Measurements from ENCODE around the gene AK9.
"Not testable (repeated sequence)": the region's sequence is repeated elsewhere in the genome, so short reads cannot be mapped to it uniquely, and the experiment has no call there.

Gene AK9

DNA sequence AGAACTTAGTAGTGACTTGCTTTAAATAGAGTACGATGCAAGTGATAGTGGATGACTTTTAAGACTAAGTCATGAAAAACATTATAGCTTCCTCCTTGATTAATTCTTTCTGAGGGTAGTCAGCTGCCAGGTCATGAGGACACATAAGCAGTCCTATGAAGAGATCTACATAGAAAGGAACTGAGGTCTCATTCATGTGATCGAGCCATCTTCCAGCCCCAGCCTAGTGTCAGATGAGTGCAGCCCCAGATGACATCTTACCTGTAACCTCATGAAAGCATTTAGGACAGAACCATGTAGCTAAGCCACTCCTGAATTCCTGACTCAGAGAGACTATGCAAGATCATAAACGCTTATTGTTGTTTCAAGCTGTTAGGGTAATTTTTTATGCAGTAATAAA lies 67.7 kb downstream of the AK9 start:
- no peak for DNase-seq

- no peak for DNase-seq
These were observed 78.7 kb downstream of the AK9 start for GRCh38 chr6:109612268-109612667.

GRCh38 chr6:109611502-109611901 lies 79.5 kb downstream of the AK9 start:
- DNase-seq: no peak

GRCh38 chr6:109610590-109610989 lies 80.4 kb downstream of the AK9 start:
- no peak for DNase-seq

GRCh38 chr6:109609737-109610136 lies 81.3 kb downstream of the AK9 start:
- no peak for DNase-seq

- DNase-seq: no peak
These were observed 84.6 kb downstream of the AK9 start for GRCh38 chr6:109606359-109606758.

- DNase-seq: peak in 1 of 2 donors; percentile 11
These were observed 95.0 kb downstream of the AK9 start for GRCh38 chr6:109595998-109596397.

DNA sequence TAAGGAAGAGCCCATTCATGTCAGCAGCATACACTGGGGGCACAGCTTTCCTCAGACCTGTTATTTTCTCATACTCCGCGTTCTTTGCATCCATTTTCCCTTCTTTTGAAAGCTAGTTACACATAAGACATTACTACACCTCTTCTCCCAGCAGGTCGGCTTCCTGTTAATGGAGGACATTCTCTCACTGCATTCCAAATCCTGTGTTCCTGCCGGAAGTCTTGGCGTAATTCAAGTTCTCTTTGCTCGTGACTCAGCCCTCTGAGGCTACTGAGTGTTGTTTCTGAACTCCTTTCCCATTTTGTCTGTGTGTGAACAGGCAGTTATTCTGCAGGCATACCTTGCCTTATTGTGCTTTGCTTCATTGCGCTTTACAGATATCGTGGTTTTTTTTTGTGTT lies 110.5 kb downstream of the AK9 start:
- no peak for DNase-seq

- DNase-seq: no peak
These were observed 111.6 kb downstream of the AK9 start for GRCh38 chr6:109579361-109579760.

DNA sequence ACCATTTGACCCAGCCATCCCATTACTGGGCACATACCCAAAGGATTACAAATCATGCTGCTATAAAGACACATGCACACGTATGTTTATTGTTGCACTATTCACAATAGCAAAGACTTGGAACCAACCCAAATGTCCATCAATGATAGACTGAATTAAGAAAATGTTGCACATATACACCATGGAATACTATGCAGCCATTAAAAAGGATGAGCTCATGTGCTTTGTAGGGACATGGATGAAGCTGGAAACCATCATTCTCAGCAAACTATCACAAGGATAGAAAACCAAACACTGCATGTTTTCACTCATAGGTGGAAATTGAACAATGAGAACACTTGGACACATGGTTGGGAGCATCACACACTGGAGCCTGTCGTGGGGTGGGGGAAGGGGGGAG lies 121.1 kb downstream of the AK9 start:
- not testable (repeated sequence) for DNase-seq

GRCh38 chr6:109561844-109562243 lies 129.2 kb downstream of the AK9 start:
- DNase-seq: no peak

GRCh38 chr6:109531446-109531845 lies 159.6 kb downstream of the AK9 start:
- DNase-seq: no peak

GRCh38 chr6:109527989-109528388 lies 163.0 kb downstream of the AK9 start:
- no peak for DNase-seq

DNA sequence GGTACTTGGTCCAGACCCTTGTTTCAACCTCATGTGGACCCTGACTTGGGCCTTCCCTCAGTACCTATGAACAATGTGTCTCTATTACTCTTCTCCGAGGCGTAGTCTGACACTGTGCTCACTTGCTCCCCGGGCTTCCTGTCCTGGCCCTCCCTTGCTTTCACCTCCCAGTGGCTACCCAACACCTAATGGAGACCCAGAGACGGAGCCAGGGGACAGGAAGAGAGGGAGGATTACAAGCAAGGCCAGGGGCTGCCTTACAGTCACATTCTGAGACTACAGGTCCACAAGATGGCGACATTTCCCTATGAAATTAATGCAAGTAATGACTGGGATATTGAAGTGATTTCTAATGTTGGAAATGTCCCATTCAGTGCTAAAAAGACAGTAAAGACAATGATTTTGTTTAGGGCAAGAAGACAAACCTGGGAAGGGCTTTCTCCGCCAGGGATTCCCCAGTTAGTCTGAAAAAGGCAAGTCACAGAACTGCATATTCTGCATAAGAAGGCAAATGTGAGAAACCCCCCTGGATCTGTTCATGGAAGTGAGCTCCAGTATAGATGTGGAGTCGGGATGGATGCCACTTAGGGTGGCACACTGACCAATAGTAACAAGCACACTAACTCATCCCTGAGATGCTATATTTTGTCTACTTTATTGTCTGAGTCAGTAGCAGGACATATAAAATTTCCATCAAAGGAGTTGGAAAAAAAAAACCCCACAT lies 163.9 kb downstream of the AK9 start:
- DNase-seq: peak; percentile 45 to 71

DNA sequence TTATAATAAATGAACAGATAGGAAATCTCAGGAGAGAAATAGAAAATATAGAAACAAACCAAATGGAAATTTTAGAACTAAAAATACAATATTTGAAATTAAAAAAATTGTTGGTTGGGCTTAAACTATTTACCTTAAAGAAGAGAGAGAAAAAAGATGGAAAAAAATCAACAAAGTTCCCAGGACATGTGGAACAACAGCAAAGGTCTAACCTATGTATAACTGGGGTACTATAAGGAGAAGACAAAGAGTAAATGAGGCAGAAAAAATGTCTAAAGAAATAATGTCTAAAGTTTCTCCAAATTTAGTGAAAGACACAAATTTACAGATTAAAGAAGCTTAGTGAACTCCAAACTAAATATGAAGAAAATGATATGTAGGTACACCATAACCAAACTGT lies 166.9 kb downstream of the AK9 start:
- no peak for DNase-seq

GRCh38 chr6:109523478-109523877 lies 167.5 kb downstream of the AK9 start:
- no peak for DNase-seq

DNA sequence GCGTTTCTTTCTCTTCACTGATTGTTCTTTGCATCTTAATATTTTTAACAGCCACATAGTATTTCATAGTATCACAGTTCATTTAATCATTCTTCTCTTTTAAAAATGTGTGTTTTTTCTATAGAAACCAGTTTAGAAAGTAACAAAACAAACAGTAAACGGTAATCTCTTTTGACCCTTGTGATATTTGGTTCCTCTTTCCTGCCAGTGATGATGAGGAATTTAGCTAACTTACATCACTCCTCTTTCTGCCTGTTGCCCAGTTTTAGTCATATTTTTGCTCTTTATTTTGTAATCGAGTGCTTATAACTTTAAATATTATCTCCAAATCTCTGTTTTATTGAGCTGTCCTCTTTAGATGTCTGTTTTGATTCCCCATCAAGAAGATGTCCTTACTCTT lies 169.9 kb downstream of the AK9 start:
- DNase-seq: no peak

DNA sequence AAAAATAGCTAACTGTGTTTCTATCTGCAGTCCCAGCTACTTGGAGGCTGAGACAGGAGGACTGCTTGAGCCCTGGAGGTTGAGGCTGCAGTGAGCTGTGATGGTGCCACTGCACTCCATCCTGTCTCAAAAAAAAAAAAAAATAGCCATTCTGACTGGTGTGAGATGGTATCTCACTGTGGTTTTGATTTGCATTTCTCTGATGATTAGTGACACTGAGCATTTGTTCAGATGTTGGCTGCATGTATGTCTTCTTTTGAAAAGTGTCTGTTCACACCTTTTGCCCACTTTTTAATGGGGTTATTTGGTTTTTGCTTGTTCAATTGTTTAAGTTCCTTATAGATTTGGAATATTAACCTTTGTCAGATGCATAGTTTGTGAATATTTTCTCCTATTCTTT lies 171.4 kb downstream of the AK9 start:
- DNase-seq: not testable (repeated sequence)

DNA sequence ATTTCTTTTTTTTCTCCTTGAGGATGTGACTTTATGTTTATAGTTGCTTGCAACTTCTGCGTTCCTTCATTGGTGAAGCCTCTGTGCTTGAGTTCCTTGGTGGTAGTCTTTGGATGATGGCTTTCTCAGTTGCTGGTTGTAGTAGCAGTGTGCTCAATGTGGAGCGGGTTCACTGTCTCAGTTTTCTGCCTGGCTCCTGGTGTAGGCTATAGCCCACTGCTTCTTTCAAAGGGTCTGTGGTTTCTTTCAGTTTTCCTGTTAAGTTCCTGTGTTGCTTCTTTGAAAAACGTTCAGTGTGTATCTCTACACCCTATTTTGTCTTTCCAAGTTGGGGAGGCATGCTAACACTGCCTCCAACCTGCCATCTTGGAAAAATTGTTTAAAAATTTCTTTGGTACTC lies 174.1 kb downstream of the AK9 start:
- DNase-seq: peak in 1 of 2 donors; percentile 13

DNA sequence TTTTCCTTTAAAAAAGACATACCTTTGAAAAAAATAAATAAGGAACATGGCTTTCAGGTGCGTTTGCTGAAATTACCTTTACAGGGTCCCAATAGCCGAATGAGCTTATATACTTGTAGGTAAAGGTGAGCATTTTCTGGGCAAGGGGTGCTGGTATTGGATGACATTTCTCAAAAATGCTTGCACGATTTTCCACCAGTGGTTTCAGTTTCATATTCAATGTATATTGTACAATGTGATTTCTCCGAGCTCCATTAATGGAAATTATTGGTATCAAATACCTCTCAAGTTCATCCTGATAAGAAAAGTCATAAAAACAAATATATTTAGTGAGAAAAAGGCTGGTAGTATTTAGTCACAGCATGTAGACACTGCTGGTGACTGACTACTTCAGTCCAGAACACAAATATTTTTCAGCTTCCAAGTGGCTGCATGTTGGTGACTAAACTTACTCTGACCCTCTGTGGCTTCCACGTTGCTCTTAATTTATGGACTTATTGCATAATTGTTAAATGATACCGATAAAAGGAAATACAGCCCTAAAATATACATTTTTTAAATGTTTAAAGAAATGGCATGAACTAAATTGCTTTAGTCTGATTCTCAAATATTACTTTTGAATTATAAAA lies 175.1 kb downstream of the AK9 start:
- DNase-seq: peak in 1 of 2 donors; percentile 38

- DNase-seq: no peak
These were observed 176.1 kb downstream of the AK9 start for GRCh38 chr6:109514946-109515345.

GRCh38 chr6:109513571-109514071 lies 177.4 kb downstream of the AK9 start:
- no peak for DNase-seq

DNA sequence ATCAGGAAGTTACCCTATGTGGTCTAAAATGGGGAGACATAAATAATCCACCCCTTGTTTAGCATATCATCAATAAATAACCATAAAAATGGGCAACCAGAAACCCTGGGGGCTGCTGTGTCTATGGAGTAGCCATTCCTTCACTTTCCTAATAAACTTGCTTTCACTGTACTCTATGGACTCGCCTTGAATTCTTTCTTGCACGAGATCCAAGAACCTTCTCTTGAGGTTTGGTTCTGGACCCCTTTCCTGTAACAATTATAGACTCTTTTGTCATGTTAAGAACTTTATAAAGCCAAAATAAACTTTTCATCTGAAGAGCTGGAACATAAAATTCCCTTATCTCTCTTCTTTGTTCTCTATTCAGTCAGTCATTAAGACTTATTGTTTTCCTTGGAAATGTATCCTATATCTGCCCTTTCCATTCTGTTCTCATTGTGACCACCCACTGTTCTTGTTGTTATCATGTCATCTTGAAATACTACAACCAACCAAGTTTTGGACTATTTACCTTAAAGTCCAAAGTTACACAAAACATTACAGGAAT lies 178.7 kb downstream of the AK9 start:
- DNase-seq: no peak

DNA sequence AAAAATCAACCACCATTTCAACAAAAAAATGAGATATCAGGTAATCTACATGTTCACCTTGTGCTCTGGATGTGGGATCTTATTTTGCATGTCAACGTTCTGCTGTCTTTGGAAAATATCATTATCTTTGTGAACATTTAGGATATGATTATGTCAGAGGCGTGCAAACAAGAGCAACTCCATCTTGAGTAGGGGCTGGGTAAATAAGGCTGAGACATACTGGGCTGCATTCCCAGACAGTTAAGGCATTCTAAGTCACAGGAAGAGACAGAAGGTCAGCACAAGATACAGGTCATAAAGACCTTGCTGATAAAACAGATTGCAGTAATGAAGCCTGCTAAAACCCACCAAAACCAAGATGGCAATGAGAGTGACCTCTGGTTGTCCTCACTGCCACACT lies 179.2 kb downstream of the AK9 start:
- no peak for DNase-seq

Data from CD4-positive, alpha-beta T cell treated with Interleukin-4 for 1 hour (primary cell).